Stimulated activated effector memory CD8-positive, alpha-beta T cell treated with anti-CD3 and anti-CD28 coated beads, Interleukin-12 subunit alpha, Interleukin-12 subunit beta, amount 100 ng/mL, for 72 hours (primary cell): ENCODE data around the gene LYSMD4.

Source experiments
- ATAC-seq: fragments of 150-1000 bp; cut with Tn5 transposase; 2 replicates; pipeline ENCODE4 v1.10.0; 2021
- DNase-seq, 2 donors: peaks; one replicate each; pipeline ENCODE4 v3.0.0; 2021 to 2022; ENCODE audit warnings: low spot score in 2 of 2
- H3K27ac Mint-ChIP-seq: one replicate; pipeline ENCODE4 v1.8.0; 2022; ENCODE audit warnings: mild to moderate bottlenecking, mixed read lengths
- H3K36me3 Mint-ChIP-seq: one replicate; pipeline ENCODE4 v1.8.0; 2022; ENCODE audit warnings: mild to moderate bottlenecking, mixed read lengths
- H3K4me1 Mint-ChIP-seq: one replicate; pipeline ENCODE4 v1.8.0; 2022; ENCODE audit warnings: mixed read lengths
- H3K4me3 Mint-ChIP-seq: one replicate; pipeline ENCODE4 v1.8.0; 2022; ENCODE audit warnings: mild to moderate bottlenecking, mixed read lengths
- H3K9me3 Mint-ChIP-seq: one replicate; pipeline ENCODE4 v1.8.0; 2022; ENCODE audit warnings: mixed read lengths

LYSMD4 gene

GRCh38 chr15:99703603-99704443 lies 29.4 kb downstream of the LYSMD4 start:
- ATAC-seq (peak; percentile 51), DNase-seq (no peak)
- Mint-ChIP-seq H3K36me3 (peaks cover 17% of the 10 kb centered on the region), H3K27ac (peak overlapping the region; percentile 3), H3K4me1 (peaks cover 34% of the 10 kb centered on the region), H3K4me3 (no peak overlapping the region), H3K9me3 (no peaks in the 10 kb centered on the region)

GRCh38 chr15:99702895-99703602 lies 30.2 kb downstream of the LYSMD4 start:
- peak overlapping the region; percentile 3 for H3K27ac Mint-ChIP-seq
- peaks cover 28% of the 10 kb centered on the region for H3K4me1 Mint-ChIP-seq
- H3K36me3 Mint-ChIP-seq = peaks cover 13% of the 10 kb centered on the region
- no peaks in the 10 kb centered on the region for H3K9me3 Mint-ChIP-seq
- no peak overlapping the region for H3K4me3 Mint-ChIP-seq
- no peak for ATAC-seq
- no peak for DNase-seq

DNA sequence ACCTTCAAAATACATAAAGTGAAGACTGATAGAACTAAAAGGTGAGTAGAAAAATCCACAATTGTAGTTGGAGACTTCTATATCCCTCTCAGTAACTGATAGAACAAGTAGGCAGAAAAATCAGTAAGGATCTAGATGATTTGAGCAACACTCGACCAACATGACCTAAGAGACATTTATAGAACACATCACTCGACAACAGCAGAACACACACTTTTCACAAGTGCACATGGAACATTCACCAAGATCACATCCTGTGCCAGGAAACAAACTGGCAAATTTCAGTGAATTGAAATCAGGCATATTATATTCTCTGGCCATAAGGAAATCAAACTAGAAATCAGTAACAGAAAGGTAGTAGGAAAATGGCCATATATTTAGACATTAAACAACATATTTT lies 37.1 kb downstream of the LYSMD4 start:
- Mint-ChIP-seq H3K4me1 (no peaks in the 10 kb centered on the region), H3K36me3 (peaks cover 58% of the 10 kb centered on the region), H3K27ac (no peak overlapping the region), H3K4me3 (no peak overlapping the region), H3K9me3 (no peaks in the 10 kb centered on the region)
- DNase-seq = no peak
- no peak for ATAC-seq

- Mint-ChIP-seq H3K9me3 (no peaks in the 10 kb centered on the region), H3K36me3 (peaks cover 64% of the 10 kb centered on the region), H3K4me1 (no peaks in the 10 kb centered on the region), H3K4me3 (no peak overlapping the region), H3K27ac (no peak overlapping the region)
- DNase-seq (no peak), ATAC-seq (no peak)
Observed at GRCh38 chr15:99692825-99693224, 40.4 kb downstream of the LYSMD4 start.

- Mint-ChIP-seq H3K27ac (no peak overlapping the region), H3K4me3 (no peak overlapping the region), H3K9me3 (no peaks in the 10 kb centered on the region)
Observed at GRCh38 chr15:99686290-99686689, 46.9 kb downstream of the LYSMD4 start.

DNA sequence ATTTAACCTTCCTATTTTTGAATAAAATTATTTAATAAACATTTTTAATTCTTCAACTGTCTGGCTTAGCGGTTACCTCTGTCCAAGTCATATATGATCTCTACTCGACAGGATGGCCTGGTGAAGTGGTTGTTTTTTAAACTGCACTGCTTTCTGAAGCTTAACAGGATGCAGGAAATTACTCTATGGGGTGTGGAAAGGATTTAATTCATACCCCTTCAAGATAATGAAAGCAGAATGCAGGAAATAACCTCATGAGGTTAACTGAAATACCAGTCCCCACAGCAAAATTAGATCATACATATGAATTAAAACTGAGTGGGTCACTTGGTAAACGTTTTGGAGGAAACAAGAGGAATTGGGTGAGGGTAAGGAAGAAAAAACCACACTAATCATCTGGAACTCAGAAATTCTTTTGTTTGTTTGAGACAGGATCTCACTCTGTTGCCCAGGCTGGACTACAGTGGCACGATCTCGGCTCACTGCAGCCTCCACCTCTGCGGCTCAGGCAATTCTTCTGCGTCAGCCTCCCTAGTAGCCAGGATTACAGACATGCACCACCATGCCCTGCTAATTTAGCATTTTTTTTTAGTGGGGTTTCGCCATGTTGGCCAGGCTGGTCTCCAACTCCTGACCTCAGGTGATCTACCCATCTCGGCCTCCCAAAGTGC lies 50.1 kb downstream of the LYSMD4 start:
- DNase-seq (no peak), ATAC-seq (peak; percentile 45)
- Mint-ChIP-seq H3K4me3 (no peak overlapping the region), H3K9me3 (no peaks in the 10 kb centered on the region), H3K4me1 (peaks cover 6% of the 10 kb centered on the region), H3K27ac (peak overlapping the region; percentile 48), H3K36me3 (peaks cover 19% of the 10 kb centered on the region)

More at GRCh38 chr15:99686290-99686689, 46.9 kb downstream of the LYSMD4 start:
- ATAC-seq = no peak
- H3K4me1 Mint-ChIP-seq = peaks cover 6% of the 10 kb centered on the region
- H3K36me3 Mint-ChIP-seq = peaks cover 19% of the 10 kb centered on the region
- DNase-seq = no peak

DNA sequence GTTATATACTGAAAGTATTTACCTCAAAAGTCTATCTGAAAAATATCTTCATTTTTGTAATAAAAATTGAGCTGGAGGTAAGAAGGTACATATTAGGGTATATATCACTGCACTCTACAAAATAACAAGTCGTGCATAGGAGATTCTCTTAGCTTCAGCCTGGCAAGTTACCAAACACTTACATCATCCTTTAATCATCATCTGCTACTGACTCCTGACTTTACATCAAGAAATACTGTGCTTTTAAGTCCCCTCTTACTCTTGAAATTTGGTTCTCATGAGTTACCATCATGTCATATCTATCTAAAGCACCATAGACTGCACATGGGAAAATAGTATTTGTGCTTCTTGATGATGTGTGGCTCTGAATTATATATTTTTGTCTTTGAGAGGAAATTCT lies 50.8 kb downstream of the LYSMD4 start:
- H3K4me3 Mint-ChIP-seq = no peak overlapping the region
- peaks cover 7% of the 10 kb centered on the region for H3K4me1 Mint-ChIP-seq
- no peaks in the 10 kb centered on the region for H3K9me3 Mint-ChIP-seq
- ATAC-seq (peak; percentile 40), DNase-seq (no peak)
- H3K36me3 Mint-ChIP-seq = peaks cover 23% of the 10 kb centered on the region
- H3K27ac Mint-ChIP-seq = peak overlapping the region; percentile 48

- ATAC-seq = no peak
- peaks cover 11% of the 10 kb centered on the region for H3K4me1 Mint-ChIP-seq
- peaks cover 27% of the 10 kb centered on the region for H3K36me3 Mint-ChIP-seq
- no peaks in the 10 kb centered on the region for H3K9me3 Mint-ChIP-seq
- H3K4me3 Mint-ChIP-seq = no peak overlapping the region
- DNase-seq = no peak
- peak overlapping the region; percentile 48 for H3K27ac Mint-ChIP-seq
Observed at GRCh38 chr15:99681990-99682389, 51.2 kb downstream of the LYSMD4 start.

GRCh38 chr15:99680276-99680675 lies 53.0 kb downstream of the LYSMD4 start:
- DNase-seq (no peak), ATAC-seq (no peak)
- Mint-ChIP-seq H3K27ac (no peak overlapping the region), H3K36me3 (peaks cover 38% of the 10 kb centered on the region), H3K4me3 (no peak overlapping the region), H3K9me3 (no peaks in the 10 kb centered on the region), H3K4me1 (peaks cover 12% of the 10 kb centered on the region)

DNA sequence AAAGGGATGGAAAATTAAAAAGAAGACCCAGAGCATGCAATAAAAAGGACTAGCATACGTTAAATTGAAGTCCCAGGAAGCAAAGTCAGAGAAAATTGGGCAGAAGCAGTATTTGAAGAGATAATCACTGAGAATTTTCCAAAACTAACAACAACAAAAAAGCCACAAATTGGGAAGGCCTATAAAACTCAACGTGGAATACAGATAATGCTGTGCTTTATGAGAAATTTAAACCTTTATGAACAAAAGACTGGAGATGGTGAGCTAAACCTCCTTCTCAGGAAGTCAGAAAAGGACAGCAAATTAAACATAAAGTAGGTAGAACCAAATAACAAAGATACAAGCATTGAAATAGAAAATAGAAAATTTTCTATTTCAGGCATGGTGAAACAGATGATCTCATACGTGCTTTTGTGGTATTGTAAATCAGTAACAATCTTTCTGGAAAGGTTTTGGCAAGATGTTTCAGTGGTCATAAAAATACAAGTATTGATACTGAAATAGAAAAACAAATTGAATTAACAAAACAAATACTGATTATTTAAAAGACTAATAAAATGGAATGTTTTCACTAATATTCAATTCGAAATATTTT lies 55.6 kb downstream of the LYSMD4 start:
- no peak for ATAC-seq
- Mint-ChIP-seq H3K4me3 (no peak overlapping the region), H3K27ac (peak overlapping the region; percentile 48), H3K9me3 (no peaks in the 10 kb centered on the region), H3K4me1 (peaks cover 6% of the 10 kb centered on the region), H3K36me3 (peaks cover 49% of the 10 kb centered on the region)
- no peak for DNase-seq
